Measurements from ENCODE around the gene TOMM70.
"Not testable (repeated sequence)": the region's sequence is repeated elsewhere in the genome, so short reads cannot be mapped to it uniquely, and the experiment has no call there.

The TOMM70 gene

GRCh38 chr3:100364421-100364820 lies 36.5 kb downstream of the TOMM70 start:
- DNase-seq (ENCODE audit: low spot score), result no peak

- DNase-seq (ENCODE audit: low spot score), result no peak
These were observed 39.0 kb downstream of the TOMM70 start for GRCh38 chr3:100361897-100362296.

- no peak for DNase-seq (ENCODE audit: low spot score)
These were observed 40.0 kb downstream of the TOMM70 start for GRCh38 chr3:100360757-100361496.

GRCh38 chr3:100359035-100359434 lies 41.9 kb downstream of the TOMM70 start:
- DNase-seq (ENCODE audit: low spot score), result no peak

- no peak for DNase-seq (ENCODE audit: low spot score)
These were observed 42.5 kb downstream of the TOMM70 start for GRCh38 chr3:100358413-100358812.

- DNase-seq (ENCODE audit: low spot score), result no peak
These were observed 46.0 kb downstream of the TOMM70 start for GRCh38 chr3:100354850-100355249.

- no peak for DNase-seq (ENCODE audit: low spot score)
These were observed 48.3 kb downstream of the TOMM70 start for GRCh38 chr3:100352296-100353231.

- DNase-seq (ENCODE audit: low spot score), result not testable (repeated sequence)
These were observed 49.1 kb downstream of the TOMM70 start for GRCh38 chr3:100351770-100352169.

- no peak for DNase-seq (ENCODE audit: low spot score)
These were observed 52.2 kb downstream of the TOMM70 start for GRCh38 chr3:100348727-100349126.

GRCh38 chr3:100340527-100340926 lies 60.4 kb downstream of the TOMM70 start:
- no peak for DNase-seq (ENCODE audit: low spot score)

GRCh38 chr3:100339786-100340185 lies 61.1 kb downstream of the TOMM70 start:
- DNase-seq (ENCODE audit: low spot score), result no peak

GRCh38 chr3:100338911-100339310 lies 62.0 kb downstream of the TOMM70 start:
- DNase-seq (ENCODE audit: low spot score), result no peak

GRCh38 chr3:100336229-100336628 lies 64.7 kb downstream of the TOMM70 start:
- not testable (repeated sequence) for DNase-seq (ENCODE audit: low spot score)

- no peak for DNase-seq (ENCODE audit: low spot score)
These were observed 65.5 kb downstream of the TOMM70 start for GRCh38 chr3:100335434-100335833.

- peak; percentile 75 for DNase-seq (ENCODE audit: low spot score)
These were observed 66.2 kb downstream of the TOMM70 start, which contains the start of gene NIT2 for GRCh38 chr3:100334488-100335351. Gene NIT2 (plus strand): TSS chr3:100334757. CDS start chr3:100334792, 35 bp downstream.

- DNase-seq (ENCODE audit: low spot score), result no peak
These were observed 66.9 kb downstream of the TOMM70 start for GRCh38 chr3:100333970-100334487.

GRCh38 chr3:100333051-100333450 lies 67.8 kb downstream of the TOMM70 start:
- no peak for DNase-seq (ENCODE audit: low spot score)

GRCh38 chr3:100331660-100332059 lies 69.2 kb downstream of the TOMM70 start:
- no peak for DNase-seq (ENCODE audit: low spot score)

- no peak for DNase-seq (ENCODE audit: low spot score)
These were observed 70.2 kb downstream of the TOMM70 start for GRCh38 chr3:100330651-100331050.

- DNase-seq (ENCODE audit: low spot score), result no peak
These were observed 70.9 kb downstream of the TOMM70 start for GRCh38 chr3:100329800-100330489.

GRCh38 chr3:100327377-100327776 lies 73.5 kb downstream of the TOMM70 start:
- not testable (repeated sequence) for DNase-seq (ENCODE audit: low spot score)

Measured in CD4-positive, alpha-beta T cell treated with Interleukin-6 at 100 ng/mL for 8 hours (primary cell).